Stimulated activated CD4-positive, alpha-beta T cell treated with anti-CD3 and anti-CD28 coated beads, Interleukin-15, amount 100 ng/mL, for 48 hours (primary cell): ENCODE results near the gene ISYNA1.

Source experiments
- DNase-seq, 2 donors: peaks; one replicate each; pipeline ENCODE4 v3.0.0-alpha.2; 2020; ENCODE audit warnings: low read depth in 2 of 2

ISYNA1 gene

GRCh38 chr19:18431351-18432197, 6.4 kb downstream of the ISYNA1 start:
- DNase-seq = no peak

- DNase-seq = no peak
These were observed 7.4 kb downstream of the ISYNA1 start for GRCh38 chr19:18430417-18431144.

- DNase-seq = no peak
These were observed 8.1 kb downstream of the ISYNA1 start for GRCh38 chr19:18429717-18430416.

- DNase-seq = peak in 1 of 2 donors; percentile 62
These were observed 8.9 kb downstream of the ISYNA1 start for GRCh38 chr19:18428787-18429674.

GRCh38 chr19:18428173-18428786, 9.7 kb downstream of the ISYNA1 start:
- DNase-seq = no peak

- DNase-seq = no peak
These were observed 10.2 kb downstream of the ISYNA1 start for GRCh38 chr19:18427743-18428113.

GRCh38 chr19:18427080-18427742, 10.7 kb downstream of the ISYNA1 start:
- DNase-seq = no peak

GRCh38 chr19:18426416-18426767, 11.5 kb downstream of the ISYNA1 start:
- no peak for DNase-seq

GRCh38 chr19:18425515-18426415, 12.2 kb downstream of the ISYNA1 start:
- DNase-seq = no peak

GRCh38 chr19:18424890-18425514, 12.9 kb downstream of the ISYNA1 start:
- DNase-seq = no peak

- DNase-seq = no peak
These were observed 13.6 kb downstream of the ISYNA1 start for GRCh38 chr19:18424122-18424889.

GRCh38 chr19:18423258-18424020, 14.5 kb downstream of the ISYNA1 start:
- no peak for DNase-seq

- no peak for DNase-seq
These were observed 15.3 kb downstream of the ISYNA1 start for GRCh38 chr19:18422530-18423191.

GRCh38 chr19:18421371-18421959, 16.5 kb downstream of the ISYNA1 start:
- no peak for DNase-seq

- DNase-seq = no peak
These were observed 17.0 kb downstream of the ISYNA1 start for GRCh38 chr19:18420930-18421329.

GRCh38 chr19:18419699-18420460, 18.1 kb downstream of the ISYNA1 start:
- DNase-seq = no peak
